Calu3 (cell line): ENCODE results near the gene TGM5. TPM values are rescaled to one million over a fixed set of nuclear protein-coding genes. Genes with fewer than 3 reads are reported as not detected.

Experiments used
- BruUV-seq: library from RNA; stranded (reverse); fragments of 400-500 nt; replicated peaks from 2 replicates; lab custom pipeline; 2021; lab: Mats Ljungman, UMichigan
- CTCF ChIA-PET: fragments of 300-600 bp; sonication (Branson Sonifier 250); formaldehyde crosslinking; loops from one replicate; lab custom pipeline; 2022; ENCODE audit warnings: antibody characterized with exemption; lab: Charles Lee
- DNase-seq: peaks from one replicate; pipeline ENCODE4 v3.0.0; 2022
- H3K27ac Mint-ChIP-seq: one replicate; pipeline ENCODE4 v1.8.0; 2022; ENCODE audit warnings: mixed read lengths; ENCODE audit not compliant: unreplicated experiment
- H3K27me3 Mint-ChIP-seq: one replicate; pipeline ENCODE4 v1.8.0; 2022; ENCODE audit warnings: mixed read lengths; ENCODE audit not compliant: unreplicated experiment
- H3K36me3 Mint-ChIP-seq: one replicate; pipeline ENCODE4 v1.8.0; 2022; ENCODE audit warnings: mild to moderate bottlenecking, moderate library complexity, mixed read lengths; ENCODE audit not compliant: insufficient read depth, unreplicated experiment
- H3K4me1 Mint-ChIP-seq: one replicate; pipeline ENCODE4 v1.8.0; 2022; ENCODE audit warnings: mild to moderate bottlenecking, low read depth, mixed read lengths; ENCODE audit not compliant: unreplicated experiment
- H3K4me3 Mint-ChIP-seq: one replicate; pipeline ENCODE4 v1.8.0; 2022; ENCODE audit warnings: mild to moderate bottlenecking, low read depth, moderate library complexity, mixed read lengths; ENCODE audit not compliant: unreplicated experiment
- H3K9me3 Mint-ChIP-seq: one replicate; pipeline ENCODE4 v1.8.0; 2022; ENCODE audit warnings: low read depth, mixed read lengths; ENCODE audit not compliant: unreplicated experiment
- CTCF ChIP-seq: fragments of 200-600 bp; IDR thresholded peaks from one replicate; pipeline ENCODE4 v1.8.0; 2022; ENCODE audit warnings: antibody characterized with exemption; ENCODE audit not compliant: unreplicated experiment
- intact Hi-C: fragments of 100-400 bp; cut with micrococcal nuclease; formaldehyde crosslinking; loops from one replicate; pipeline ENCODE4 v1.10.0; 2022; ENCODE audit not compliant: unreplicated experiment
- total RNA-seq: library from RNA; stranded (reverse); gene quantifications from 2 replicates; pipeline ENCODE4 v1.2.3, GENCODE V29; 2022

TGM5 gene
- total RNA-seq, 1 experiment from 2014 or later: not detected

- H3K4me1 Mint-ChIP-seq: no peaks in the 10 kb centered on the region
- H3K4me3 Mint-ChIP-seq: no peak overlapping the region
- no peak for TF ChIP-seq CTCF
- BruUV-seq: no TSS peak
- H3K27me3 Mint-ChIP-seq: no peaks in the 10 kb centered on the region
- no peaks in the 10 kb centered on the region for H3K36me3 Mint-ChIP-seq
- CTCF ChIA-PET: interaction anchor here (0.6 kb wide), 1 partner anchor 181 kb away, joined by 3 read pairs; no protein-coding TSS in a partner anchor
- H3K9me3 Mint-ChIP-seq: no peaks in the 10 kb centered on the region
- intact Hi-C loops: no loop called here
- DNase-seq: no peak
- H3K27ac Mint-ChIP-seq: no peak overlapping the region
Observed at GRCh38 chr15:43193710-43194109, 73.0 kb downstream of the TGM5 start.

- no peak for TF ChIP-seq CTCF
- H3K4me3 Mint-ChIP-seq: no peak overlapping the region
- CTCF ChIA-PET: no interaction called here
- BruUV-seq: no TSS peak
- no peak for DNase-seq
- intact Hi-C loops: no loop called here
- no peaks in the 10 kb centered on the region for H3K4me1 Mint-ChIP-seq
- H3K27ac Mint-ChIP-seq: no peak overlapping the region
- no peaks in the 10 kb centered on the region for H3K9me3 Mint-ChIP-seq
- peaks cover 9% of the 10 kb centered on the region for H3K36me3 Mint-ChIP-seq
- no peaks in the 10 kb centered on the region for H3K27me3 Mint-ChIP-seq
Observed at GRCh38 chr15:43190178-43190577, 76.5 kb downstream of the TGM5 start.

GRCh38 chr15:43189296-43189695 lies 77.4 kb downstream of the TGM5 start:
- H3K27me3 Mint-ChIP-seq: no peaks in the 10 kb centered on the region
- CTCF ChIA-PET: no interaction called here
- peaks cover 14% of the 10 kb centered on the region for H3K36me3 Mint-ChIP-seq

GRCh38 chr15:43187544-43188155 lies 79.1 kb downstream of the TGM5 start:
- no peak for DNase-seq
- peaks cover 12% of the 10 kb centered on the region for H3K4me1 Mint-ChIP-seq
- no peak overlapping the region for H3K27ac Mint-ChIP-seq
- CTCF ChIA-PET: no interaction called here
- no peak for TF ChIP-seq CTCF
- no peaks in the 10 kb centered on the region for H3K9me3 Mint-ChIP-seq
- no peaks in the 10 kb centered on the region for H3K27me3 Mint-ChIP-seq
- BruUV-seq: no TSS peak
- no peak overlapping the region for H3K4me3 Mint-ChIP-seq
- intact Hi-C loops: loop anchor here (5.0 kb wide), 1 partner anchor 100 kb away; no protein-coding TSS in a partner anchor
- peaks cover 14% of the 10 kb centered on the region for H3K36me3 Mint-ChIP-seq

More at GRCh38 chr15:43189296-43189695, 77.4 kb downstream of the TGM5 start:
- TF ChIP-seq CTCF: no peak
- no peaks in the 10 kb centered on the region for H3K4me1 Mint-ChIP-seq
- no peaks in the 10 kb centered on the region for H3K9me3 Mint-ChIP-seq
- H3K27ac Mint-ChIP-seq: no peak overlapping the region
- BruUV-seq: no TSS peak
- no peak for DNase-seq
- no peak overlapping the region for H3K4me3 Mint-ChIP-seq
- intact Hi-C loops: loop anchor here (5.0 kb wide), 1 partner anchor 98 kb away; no protein-coding TSS in a partner anchor
